HG03342 (cell line): ENCODE data around the gene ADCY7.

ENCODE experiments used
- ATAC-seq: cut with Tn5 transposase; IDR thresholded peaks from one replicate; pipeline ENCODE4 v1.9.1; 2021; ENCODE audit warnings: mild to moderate bottlenecking, moderate library complexity; ENCODE audit not compliant: unreplicated experiment

ADCY7 gene

GRCh38 chr16:50310308-50311133 is 44.2 kb downstream of the ADCY7 start:
- ATAC-seq = no peak

GRCh38 chr16:50311134-50311528 is 44.8 kb downstream of the ADCY7 start:
- ATAC-seq = no peak

DNA sequence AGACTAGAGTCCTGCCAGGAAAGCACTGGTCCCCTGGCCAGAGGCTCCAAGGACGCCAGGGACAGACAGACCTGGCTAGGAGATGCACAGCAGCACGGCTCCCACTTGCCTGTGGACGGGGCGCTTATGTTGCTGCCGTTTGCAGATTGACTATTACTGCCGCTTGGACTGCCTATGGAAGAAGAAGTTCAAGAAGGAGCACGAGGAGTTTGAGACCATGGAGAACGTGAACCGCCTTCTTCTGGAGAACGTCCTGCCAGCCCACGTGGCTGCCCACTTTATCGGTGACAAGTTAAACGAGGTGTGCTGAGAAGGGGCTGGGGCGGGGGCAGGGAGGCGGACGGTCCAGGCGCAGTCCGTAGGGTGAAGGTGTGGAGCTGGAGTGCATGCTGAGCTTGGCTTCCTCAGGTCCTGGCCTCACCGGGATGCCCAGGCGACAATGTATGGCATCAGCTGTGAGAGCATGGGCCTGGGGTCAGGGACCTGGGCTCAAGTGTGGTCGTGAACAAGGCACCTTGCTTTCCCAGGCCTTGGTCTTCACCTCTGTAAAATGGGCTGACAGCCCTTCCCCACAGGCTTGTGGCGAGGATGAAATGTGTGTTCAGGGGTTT is 45.6 kb downstream of the ADCY7 start:
- no peak for ATAC-seq

DNA sequence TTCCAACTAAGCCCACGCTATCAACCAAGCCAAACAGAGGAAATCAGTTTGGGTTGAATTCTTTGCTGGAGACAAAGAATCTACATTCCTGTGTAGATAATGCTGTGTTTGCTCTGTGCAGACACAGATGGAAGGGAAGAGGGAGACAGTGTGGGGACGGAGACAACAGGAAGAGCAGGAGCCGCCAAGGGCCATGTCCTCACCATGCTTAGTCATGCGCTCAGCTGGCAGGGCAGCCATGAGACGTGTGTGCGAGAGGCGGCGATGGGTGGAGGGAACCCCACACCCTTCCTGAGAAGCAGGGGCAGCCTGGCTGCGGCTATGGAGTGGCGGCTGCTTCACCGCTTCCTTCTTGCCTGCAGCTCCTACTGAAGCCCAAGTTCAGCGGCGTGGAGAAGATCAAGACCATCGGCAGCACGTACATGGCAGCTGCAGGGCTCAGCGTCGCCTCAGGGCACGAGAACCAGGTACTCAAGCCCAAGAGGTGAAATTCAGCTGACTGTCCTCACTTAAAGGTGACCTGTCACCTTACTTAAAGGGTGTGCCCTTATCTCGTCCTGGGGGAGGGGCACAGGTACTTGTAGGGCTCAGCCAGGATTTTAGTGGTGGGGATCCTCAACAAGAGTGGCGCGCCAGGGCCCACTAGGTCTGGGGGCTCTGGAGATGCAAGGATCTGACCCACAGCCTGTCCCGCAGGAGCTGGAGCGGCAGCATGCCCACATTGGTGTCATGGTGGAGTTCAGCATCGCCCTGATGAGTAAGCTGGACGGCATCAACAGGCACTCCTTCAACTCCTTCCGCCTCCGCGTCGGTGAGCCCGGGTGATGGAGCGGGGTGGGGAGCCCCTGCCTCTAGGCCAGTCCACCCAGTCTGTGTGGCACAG is 47.5 kb downstream of the ADCY7 start:
- no peak for ATAC-seq

GRCh38 chr16:50314665-50315064 is 48.3 kb downstream of the ADCY7 start:
- no peak for ATAC-seq

DNA sequence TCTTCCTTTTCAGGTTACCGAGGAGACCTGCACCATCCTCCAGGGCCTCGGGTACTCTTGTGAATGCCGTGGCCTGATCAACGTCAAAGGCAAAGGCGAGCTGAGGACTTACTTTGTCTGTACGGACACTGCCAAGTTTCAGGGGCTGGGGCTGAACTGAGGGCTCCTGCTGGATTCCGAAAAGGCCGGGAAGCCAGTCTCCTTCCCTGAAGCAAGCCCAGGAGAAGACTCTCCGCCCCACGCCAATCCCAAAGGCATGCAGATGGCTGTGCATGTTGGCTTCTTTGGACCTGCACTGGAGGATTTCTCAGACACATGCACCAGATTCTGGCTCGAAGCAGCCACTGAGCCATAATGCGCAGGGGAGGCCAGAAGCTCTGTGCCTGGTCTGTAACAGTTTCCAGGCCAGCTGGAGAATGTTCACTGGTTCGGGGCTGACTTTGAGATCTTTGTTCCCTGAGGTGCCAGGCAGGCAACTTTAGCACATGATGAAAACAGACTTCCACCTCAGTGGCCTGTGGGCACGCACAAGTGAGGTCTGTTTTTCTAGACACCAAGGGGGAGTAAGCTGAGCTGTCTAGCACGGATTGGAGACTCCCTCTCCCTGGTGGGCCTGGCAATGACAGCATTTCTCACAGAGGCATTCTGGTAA is 49.1 kb downstream of the ADCY7 start:
- ATAC-seq = no peak

DNA sequence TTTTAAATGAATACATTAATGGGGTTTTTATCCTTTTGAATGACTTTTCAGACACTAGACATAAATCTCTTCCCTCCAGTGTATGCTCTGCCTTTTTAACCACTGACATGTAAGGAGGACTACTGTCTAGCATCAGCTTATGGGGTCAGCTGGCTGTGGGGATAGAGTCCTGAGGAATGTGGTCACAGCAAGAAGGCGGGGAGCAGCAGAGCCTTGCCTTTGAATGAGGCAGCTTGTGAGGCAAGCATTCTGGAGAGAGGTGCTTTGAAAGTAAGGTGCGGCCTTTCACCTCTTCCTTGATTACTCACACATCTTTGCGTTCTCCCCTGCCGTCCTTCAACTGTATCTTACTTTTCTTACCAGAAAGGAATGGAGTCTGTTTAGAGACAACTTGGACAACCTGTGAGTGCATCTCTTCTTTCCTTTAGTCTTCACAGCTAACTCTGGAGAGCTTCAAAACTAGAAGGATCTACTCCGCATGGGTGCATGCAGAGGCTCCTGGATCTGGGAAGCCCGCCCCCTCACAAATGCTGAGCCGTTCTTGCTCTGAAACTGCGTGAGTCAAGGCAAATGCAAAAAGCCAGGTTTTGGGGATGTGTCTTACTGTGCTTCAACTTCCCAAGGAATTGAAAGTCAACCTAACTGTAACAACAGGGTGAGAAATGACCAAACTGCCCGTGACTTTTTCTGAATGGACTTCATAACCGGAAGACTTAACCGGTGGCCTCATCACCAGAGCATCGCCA is 49.9 kb downstream of the ADCY7 start:
- ATAC-seq = no peak

- ATAC-seq = no peak
Observed at GRCh38 chr16:50316848-50317630, 50.7 kb downstream of the ADCY7 start.

- no peak for ATAC-seq
Observed at GRCh38 chr16:50318796-50319578, 52.6 kb downstream of the ADCY7 start.

- no peak for ATAC-seq
Observed at GRCh38 chr16:50320310-50320709, 54.0 kb downstream of the ADCY7 start.

- no peak for ATAC-seq
Observed at GRCh38 chr16:50322333-50322732, 56.0 kb downstream of the ADCY7 start.

DNA sequence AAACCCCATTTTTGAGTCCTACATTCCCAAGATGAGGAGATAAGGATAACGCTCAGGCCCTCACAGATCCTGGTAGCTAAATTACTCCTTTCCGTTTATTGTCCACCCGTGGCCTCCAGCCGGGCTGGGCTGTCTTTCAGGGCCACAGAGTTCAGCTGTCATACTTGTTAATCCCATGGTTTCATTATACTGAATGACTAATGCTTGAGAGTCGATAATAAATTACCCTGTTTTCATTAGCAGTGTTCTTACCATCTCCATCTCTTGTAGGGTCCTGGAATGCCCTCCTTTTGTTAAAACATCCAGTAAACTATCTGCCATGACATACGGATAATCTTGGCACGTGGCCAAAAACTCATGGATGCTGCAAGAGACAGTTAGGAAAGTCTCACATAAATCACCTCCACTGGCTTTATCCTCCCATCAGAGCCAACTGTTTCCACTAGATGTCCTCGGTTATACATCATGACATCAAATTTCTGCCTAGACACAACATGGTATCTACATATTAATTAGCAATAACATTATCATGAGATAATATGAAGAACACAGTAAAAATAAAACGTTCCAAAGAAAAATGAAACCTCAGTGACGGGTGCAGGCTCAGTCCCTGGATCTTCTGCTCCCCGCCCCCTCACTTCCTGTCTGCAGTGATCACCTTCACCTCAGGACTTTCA is 57.1 kb downstream of the ADCY7 start:
- no peak for ATAC-seq

GRCh38 chr16:50324345-50324744 is 58.0 kb downstream of the ADCY7 start:
- ATAC-seq = no peak

DNA sequence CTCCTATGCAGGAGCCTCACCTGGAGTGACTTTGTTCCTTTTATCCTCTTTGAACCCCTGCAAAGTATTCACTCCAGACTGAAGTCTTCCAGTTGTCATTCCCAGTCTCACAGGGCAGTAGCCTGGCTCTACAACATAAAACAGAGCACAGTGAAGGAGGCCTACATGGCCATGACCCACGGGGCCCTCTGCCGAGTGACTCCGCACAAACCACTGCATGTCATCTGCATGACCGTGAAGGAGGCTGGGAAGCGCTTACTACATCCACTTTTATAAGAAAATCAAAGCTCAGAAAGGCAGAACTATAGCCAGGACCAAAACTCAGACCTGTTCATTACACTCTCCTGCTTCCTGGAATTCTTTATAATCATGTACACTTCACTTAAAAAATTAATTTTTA is 59.9 kb downstream of the ADCY7 start:
- ATAC-seq = no peak

DNA sequence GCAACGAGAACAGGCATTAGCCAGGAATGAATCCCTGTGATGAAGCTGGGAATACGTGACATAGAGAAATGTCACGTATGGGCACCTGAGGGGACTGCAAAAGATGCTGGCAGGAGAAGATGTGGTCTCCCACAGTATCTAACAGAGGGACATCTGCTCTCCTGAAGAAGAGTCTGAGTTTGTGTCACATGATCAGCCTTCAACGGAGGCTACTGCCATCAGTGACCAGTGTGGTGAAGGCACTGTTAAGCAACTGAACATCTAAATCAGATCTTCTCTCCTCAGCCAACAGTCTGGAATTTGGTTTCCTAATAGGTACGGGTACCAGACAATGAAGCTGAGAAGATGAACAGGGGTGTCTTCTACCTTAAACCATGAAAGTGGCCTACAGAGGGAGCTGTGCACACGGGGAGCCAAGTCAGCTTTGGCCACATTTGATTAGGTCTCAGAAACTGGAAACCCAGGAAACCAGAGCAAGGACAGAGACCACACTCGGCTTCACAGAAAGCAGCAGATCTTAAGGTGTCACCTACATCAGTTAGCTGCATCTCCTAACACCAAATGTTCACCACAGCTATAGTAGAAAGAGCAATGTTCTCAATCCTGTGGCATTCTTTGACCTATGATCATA is 60.6 kb downstream of the ADCY7 start:
- peak; percentile 78 for ATAC-seq

DNA sequence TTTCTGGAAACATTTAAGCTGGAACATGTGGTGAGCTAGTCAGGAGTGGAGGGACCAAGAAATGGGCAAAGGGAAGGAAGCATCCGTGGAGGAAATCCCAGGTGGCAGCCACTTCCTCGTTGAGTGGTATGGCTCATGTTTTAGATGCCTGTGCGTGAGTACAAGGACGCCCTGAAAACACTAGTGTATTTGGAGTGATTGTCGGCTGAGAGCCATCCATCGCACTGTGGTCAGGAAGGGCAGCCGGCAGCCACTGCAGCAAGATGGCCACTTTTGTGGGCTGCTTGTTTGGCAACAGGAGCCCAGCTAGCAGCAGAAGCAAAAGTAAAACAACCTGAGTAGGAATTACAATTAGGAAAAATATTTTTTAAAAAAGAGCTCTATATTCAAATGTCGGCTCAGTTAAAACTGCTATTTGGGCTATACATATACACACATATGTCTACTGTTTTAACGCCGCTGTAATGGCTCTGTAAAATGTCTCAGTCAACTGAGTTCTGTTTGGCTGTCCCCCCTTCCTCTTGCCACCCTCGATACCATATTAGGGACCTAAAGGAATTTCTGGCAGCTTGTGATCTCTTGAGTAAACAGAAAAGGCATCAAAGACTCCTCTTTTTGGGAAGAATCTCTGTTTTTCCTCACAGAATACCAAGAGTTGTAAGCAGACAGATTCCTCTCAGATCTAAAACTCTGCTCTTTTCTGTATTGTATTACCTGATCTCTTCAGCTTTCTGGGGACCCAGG is 63.3 kb downstream of the ADCY7 start:
- ATAC-seq = no peak

DNA sequence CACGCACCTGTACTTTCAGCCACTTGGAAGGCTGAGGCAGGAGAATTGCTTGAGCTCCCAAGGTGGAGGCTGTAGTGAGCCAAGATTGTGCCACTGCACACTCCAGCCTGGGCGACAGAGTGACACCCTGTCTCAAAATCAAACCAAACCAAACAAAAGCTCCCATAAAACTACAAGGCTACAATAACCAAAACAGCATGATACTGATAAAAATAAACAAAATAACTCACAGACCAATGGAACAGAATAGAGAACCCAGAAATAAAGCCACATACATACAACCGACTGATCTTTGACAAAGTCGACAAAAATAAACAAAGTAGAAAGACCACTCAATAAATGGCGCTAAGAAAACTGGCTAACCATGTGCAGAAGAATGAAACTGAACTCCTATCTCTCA is 65.2 kb downstream of the ADCY7 start:
- ATAC-seq = no peak
